Astrocyte of the spinal cord (primary cell): ENCODE results near the gene DHX34.

Experiments used
- DNase-seq: peaks from one replicate; pipeline ENCODE4 v3.0.0; 2011; ENCODE audit warnings: low read depth, low spot score
- H3K4me3 ChIP-seq: 2 replicates; pipeline ENCODE4 v1.5.1; 2011; ENCODE audit warnings: low read depth, mild to moderate bottlenecking, low read length, moderate library complexity
- in situ Hi-C: cut with HindIII; loops from 2 replicates; pipeline ENCODE4 v1.10.0; 2017; ENCODE audit warnings: low sequenced_read_pairs
- TF ChIP-seq, protein P1 (sequence below): IDR thresholded peaks from 2 replicates; pipeline ENCODE4 v1.5.1; 2012; ENCODE audit warnings: low read depth, mild to moderate bottlenecking, low read length, inconsistent platforms

DHX34 gene

DNA sequence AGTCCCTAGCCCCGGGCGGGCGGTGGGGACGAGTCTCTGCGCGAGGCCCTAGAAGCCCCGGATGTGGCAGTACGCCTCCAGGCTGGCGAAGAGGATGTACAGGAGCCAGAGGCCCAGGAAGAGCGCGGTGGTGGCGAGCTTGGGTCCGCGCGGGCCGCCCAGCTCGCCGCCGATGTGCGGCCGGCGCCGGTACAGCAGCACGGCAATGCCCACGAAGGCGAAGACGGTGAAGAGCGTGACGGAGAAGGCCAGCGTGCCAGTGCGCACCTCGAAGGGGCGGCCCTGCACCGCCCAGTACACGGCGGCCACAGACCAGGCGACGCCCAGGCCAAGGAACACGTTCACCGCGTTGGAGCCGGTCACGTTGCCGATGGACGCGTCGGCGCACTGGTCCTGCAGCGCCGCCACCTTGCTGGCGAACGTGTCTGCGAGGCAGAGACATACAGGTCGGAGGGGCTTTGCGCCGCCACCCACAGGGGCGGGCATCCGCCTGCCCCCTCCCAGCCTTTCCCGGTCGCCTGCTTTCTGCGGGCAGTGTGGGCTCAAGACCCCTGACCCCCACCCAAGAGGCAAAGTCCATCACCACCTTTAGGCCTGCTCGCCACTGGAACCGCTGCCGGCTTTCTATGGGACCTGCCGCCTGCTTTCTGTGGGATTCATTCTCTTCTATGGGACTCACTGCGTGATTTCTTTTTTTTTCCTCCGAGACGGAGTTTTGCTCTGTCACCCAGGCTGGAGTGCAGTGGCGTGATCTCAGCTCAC is 81.1 kb downstream of the DHX34 start:
- in situ Hi-C loops, result no loop called here
- TF ChIP-seq, protein P1, sequence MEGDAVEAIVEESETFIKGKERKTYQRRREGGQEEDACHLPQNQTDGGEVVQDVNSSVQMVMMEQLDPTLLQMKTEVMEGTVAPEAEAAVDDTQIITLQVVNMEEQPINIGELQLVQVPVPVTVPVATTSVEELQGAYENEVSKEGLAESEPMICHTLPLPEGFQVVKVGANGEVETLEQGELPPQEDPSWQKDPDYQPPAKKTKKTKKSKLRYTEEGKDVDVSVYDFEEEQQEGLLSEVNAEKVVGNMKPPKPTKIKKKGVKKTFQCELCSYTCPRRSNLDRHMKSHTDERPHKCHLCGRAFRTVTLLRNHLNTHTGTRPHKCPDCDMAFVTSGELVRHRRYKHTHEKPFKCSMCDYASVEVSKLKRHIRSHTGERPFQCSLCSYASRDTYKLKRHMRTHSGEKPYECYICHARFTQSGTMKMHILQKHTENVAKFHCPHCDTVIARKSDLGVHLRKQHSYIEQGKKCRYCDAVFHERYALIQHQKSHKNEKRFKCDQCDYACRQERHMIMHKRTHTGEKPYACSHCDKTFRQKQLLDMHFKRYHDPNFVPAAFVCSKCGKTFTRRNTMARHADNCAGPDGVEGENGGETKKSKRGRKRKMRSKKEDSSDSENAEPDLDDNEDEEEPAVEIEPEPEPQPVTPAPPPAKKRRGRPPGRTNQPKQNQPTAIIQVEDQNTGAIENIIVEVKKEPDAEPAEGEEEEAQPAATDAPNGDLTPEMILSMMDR, result no peak
- peak; percentile 38 for DNase-seq
- H3K4me3 ChIP-seq, result no peak overlapping the region

DNA sequence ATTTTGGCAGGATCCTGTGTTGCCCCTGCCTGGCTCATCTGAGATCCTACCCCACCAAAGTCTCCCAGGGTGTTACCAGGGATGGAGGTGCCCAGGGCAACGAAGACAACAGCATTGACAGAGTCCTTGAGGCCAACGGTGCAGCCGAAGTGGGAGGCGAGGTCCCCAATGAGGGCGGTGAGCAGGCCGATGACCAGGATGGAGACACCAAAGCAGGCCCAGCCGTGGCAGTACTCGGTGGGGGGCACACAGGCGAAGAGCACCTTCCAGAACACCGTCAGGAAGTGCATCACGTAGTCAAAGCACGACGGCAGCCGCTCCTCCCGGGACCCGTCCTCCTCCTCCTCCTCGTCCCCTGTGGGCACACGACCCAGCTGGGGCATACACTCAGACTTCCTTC is 83.0 kb downstream of the DHX34 start:
- TF ChIP-seq, protein P1, result no peak
- no peak for DNase-seq
- no peak overlapping the region for H3K4me3 ChIP-seq
- in situ Hi-C loops, result no loop called here
